Stimulated activated CD8-positive, alpha-beta memory T cell treated with anti-CD3 and anti-CD28 coated beads, Interleukin-15, amount 100 ng/mL, for 4 hours (primary cell): ENCODE data around the gene CLASRP.

Experiments used
- DNase-seq, 2 donors: peaks; one replicate each; pipeline ENCODE4 v3.0.0-alpha.2; 2020; ENCODE audit warnings: low read depth in 2 of 2

Gene CLASRP

DNA sequence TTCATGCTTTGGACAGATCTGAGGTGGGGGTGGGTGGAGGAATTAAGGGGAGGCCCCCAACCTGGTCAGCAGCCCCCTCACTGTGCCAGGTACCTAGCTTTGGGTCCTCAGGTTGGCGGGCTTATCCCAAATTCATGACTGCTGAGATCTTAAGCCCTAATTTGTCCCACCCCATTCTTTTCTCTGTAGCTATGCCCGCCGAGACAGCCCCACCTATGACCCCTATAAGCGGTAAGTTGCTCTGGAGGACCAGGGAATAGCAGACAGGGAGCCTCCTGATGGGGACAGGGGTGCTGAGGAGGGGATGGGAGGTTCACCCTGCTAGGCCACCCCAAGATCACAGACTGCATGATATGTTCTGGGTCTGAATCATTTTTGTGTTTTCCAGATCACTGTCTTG, 23.1 kb downstream of the CLASRP start:
- DNase-seq = no peak

DNA sequence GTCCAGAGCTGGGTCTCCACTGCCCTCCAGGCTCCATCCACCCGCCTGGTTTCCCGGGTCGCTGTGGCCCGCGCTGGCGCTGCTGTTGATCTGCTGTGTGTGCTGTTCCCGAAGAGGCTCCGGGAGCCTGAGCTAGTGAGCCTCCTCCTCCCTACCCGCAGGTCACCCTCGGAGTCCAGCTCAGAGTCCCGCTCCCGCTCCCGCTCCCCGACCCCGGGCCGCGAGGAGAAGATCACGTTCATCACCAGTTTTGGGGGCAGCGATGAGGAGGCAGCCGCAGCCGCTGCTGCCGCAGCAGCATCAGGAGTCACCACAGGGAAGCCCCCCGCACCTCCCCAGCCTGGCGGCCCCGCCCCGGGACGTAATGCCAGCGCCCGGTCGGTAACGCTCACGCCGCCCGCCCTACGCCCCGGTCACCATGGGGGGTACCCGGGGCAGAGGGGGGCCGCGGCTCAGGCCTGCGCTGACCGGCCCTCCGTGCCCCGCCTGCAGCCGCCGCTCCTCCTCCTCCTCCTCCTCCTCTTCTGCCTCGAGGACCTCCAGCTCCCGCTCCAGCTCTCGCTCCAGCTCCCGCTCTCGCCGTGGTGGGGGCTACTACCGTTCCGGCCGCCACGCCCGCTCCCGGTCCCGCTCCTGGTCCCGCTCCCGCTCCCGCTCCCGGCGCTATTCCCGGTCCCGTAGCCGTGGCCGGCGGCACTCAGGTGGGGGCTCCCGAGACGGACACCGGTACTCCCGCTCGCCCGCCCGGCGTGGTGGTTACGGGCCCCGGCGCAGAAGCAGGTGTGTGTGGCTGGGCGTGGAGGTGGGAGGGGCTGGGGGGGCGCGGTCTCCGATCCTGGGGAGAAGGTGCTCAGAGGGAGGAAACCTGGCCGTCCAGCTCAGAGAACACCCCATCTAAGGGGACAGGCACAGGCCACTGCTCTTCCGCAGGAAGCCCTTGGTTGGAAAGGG, 25.3 kb downstream of the CLASRP start:
- no peak for DNase-seq

DNA sequence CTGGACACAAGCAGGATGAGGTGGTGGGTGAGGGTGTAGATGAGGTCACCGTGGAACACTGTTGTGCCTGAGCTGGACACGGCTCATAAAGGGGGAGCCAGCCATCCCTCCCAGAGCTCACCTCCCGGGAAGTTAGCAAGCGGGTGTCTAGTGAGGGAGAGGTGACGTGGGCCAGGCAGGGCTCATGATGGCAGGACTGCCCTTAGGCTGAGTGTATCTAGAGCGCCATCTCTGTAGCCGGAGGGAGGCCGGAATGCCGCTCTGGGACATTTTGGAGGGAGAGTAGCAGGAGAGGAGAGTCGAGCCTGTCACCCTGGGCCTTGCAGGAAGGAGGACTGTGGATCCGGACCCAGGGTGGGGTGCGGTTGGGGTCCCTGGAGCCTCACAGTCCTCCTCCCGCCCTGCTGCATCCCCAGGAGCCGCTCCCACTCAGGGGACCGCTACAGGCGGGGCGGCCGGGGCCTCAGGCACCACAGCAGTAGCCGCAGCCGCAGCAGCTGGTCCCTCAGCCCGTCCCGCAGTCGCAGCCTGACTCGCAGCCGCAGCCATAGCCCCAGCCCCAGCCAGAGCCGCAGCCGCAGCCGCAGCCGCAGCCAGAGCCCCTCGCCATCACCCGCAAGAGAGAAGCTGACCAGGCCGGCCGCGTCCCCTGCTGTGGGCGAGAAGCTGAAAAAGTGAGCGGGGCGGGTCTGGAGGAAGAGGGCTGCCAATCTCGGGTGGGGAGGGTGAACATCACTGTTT, 28.2 kb downstream of the CLASRP start:
- no peak for DNase-seq

DNA sequence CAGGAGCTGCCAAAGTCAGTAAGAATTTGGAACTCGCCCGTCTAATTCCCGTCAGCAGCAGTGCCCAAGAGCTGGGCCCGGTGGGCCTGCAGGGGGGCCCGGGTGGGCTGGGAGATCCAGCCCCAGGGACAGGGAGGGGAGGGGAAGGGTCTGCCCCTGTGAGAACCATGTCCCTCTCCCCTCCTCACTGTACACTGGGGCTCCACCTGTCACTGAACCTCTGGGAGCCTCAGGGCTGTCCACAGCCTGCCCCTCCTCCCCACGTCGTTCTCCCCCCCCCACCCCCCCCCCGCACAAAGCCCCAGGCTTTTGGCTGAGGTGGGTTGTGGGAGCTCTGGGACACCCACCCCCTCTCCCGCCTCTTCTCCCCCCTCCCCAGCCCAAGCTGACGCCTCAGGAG, 29.2 kb downstream of the CLASRP start:
- no peak for DNase-seq

GRCh38 chr19:45069056-45069455, 30.2 kb downstream of the CLASRP start:
- DNase-seq = no peak

GRCh38 chr19:45070214-45070613, 31.4 kb downstream of the CLASRP start:
- no peak for DNase-seq

- no peak for DNase-seq
Observed at GRCh38 chr19:45070861-45071544, 32.2 kb downstream of the CLASRP start.

DNA sequence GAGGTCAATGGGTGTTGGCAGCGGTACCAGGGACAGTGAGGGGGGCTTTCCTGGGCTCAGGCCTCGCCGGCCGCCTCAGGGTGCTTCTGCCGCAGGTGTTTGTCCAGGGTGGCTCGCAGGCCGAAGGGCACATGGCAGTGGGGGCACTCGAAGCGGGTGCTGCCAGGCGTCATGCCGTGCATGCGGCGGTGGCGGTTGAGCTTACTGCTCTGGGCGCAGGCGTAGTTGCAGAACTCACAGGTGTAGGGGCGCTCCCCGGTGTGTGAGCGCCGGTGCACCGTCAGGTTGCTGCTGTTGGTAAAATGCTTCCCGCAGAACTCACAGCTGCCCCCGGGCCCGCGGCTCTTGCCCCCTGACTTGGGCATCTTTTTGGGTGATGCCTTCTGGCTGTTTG, 32.7 kb downstream of the CLASRP start:
- no peak for DNase-seq

- no peak for DNase-seq
Observed at GRCh38 chr19:45071969-45072790, 33.3 kb downstream of the CLASRP start.

- no peak for DNase-seq
Observed at GRCh38 chr19:45074744-45075300, 36.0 kb downstream of the CLASRP start.

- no peak for DNase-seq
Observed at GRCh38 chr19:45075301-45076028, 36.6 kb downstream of the CLASRP start.

GRCh38 chr19:45076029-45076850, 37.4 kb downstream of the CLASRP start, which contains the start of gene ZNF296:
ZNF296 (minus strand) TSS chr19:45076478; CDS start chr19:45076373, 105 bp downstream.
- peak; percentile 57 to 67 for DNase-seq

- no peak for DNase-seq
Observed at GRCh38 chr19:45076851-45077730, 38.2 kb downstream of the CLASRP start.

GRCh38 chr19:45078390-45079062, 39.7 kb downstream of the CLASRP start:
- DNase-seq = no peak

- DNase-seq = peak; percentile 44 to 60
Observed at GRCh38 chr19:45079063-45079910, 40.4 kb downstream of the CLASRP start, which contains the start of gene GEMIN7. GEMIN7 (plus strand) TSS chr19:45079260; CDS start chr19:45090115, 10,855 bp downstream.

DNA sequence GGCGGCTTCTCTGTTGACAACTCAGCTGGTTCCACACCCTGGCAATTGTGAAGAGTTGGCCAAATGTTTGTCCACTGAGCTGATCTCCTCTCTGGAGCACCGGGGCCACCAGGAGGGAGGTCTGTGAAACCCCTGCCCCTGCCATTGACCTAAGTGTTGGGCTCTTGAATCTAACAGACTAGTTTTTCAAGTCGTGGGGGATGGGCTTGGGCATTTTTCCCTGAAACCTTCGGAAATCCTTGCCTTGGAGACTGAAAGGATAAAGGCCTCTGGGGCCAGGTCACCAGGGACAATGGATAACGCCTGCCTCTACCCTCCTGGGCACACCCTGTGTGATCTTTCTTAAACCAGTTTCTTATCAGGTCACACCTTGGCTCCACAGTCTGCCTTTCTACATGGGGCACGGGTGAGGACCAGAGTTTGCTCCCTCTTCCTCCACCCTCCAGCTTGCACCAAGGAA, 41.1 kb downstream of the CLASRP start:
- no peak for DNase-seq

DNA sequence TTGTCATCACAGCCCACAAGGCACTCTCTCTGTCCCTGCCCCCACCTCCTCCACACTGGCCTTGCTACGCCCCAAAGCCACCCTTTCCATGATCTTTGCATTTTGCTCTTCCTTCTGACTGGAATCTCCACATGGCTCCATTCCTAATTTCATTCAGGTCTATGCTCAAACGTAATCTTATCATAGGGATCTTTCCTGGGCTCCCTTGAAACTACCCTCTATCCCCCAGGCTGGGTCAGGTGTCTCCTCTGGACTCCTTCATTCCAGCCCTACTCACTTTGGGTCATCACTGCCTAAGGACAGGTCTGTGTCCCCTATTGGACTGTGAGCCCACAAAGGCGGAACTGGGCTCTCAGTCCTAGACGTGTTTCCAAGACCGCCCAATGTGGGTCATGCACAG, 43.3 kb downstream of the CLASRP start:
- DNase-seq = no peak
